ENCODE results near the gene HHEX.

- TF ChIP-seq, protein P1, sequence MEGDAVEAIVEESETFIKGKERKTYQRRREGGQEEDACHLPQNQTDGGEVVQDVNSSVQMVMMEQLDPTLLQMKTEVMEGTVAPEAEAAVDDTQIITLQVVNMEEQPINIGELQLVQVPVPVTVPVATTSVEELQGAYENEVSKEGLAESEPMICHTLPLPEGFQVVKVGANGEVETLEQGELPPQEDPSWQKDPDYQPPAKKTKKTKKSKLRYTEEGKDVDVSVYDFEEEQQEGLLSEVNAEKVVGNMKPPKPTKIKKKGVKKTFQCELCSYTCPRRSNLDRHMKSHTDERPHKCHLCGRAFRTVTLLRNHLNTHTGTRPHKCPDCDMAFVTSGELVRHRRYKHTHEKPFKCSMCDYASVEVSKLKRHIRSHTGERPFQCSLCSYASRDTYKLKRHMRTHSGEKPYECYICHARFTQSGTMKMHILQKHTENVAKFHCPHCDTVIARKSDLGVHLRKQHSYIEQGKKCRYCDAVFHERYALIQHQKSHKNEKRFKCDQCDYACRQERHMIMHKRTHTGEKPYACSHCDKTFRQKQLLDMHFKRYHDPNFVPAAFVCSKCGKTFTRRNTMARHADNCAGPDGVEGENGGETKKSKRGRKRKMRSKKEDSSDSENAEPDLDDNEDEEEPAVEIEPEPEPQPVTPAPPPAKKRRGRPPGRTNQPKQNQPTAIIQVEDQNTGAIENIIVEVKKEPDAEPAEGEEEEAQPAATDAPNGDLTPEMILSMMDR (IDR thresholded peaks at IDR 0.05): no peak
- no peak for TF ChIP-seq POLR2A (IDR thresholded peaks at IDR 0.05)
Measured at GRCh38 chr10:92735938-92736337, 46.2 kb downstream of the HHEX start.
